T-helper 2 cell treated with Interferon-gamma antibody and Interleukin-4, amounts not matched to agents 5 μg/mL and 100 μg/mL, for 36 hours (primary cell): Measurements from ENCODE around the gene ACTR6.

Experiments
- DNase-seq: peaks from one replicate; pipeline ENCODE4 v3.0.0; 2021; ENCODE audit warnings: low spot score
- H3K27ac Mint-ChIP-seq: one replicate; pipeline ENCODE4 v1.8.0; 2021; ENCODE audit warnings: mild to moderate bottlenecking, mixed read lengths
- H3K27me3 Mint-ChIP-seq: one replicate; pipeline ENCODE4 v1.8.0; 2021; ENCODE audit warnings: low read depth, mixed read lengths
- H3K36me3 Mint-ChIP-seq: one replicate; pipeline ENCODE4 v1.8.0; 2021; ENCODE audit warnings: low read depth, mixed read lengths
- H3K4me1 Mint-ChIP-seq: one replicate; pipeline ENCODE4 v1.8.0; 2021; ENCODE audit warnings: low read depth, mixed read lengths
- H3K4me3 Mint-ChIP-seq: one replicate; pipeline ENCODE4 v1.8.0; 2022; ENCODE audit warnings: mild to moderate bottlenecking, moderate library complexity, mixed read lengths
- H3K9me3 Mint-ChIP-seq: one replicate; pipeline ENCODE4 v1.8.0; 2021; ENCODE audit warnings: mixed read lengths

ACTR6 gene

GRCh38 chr12:100200463-100201181 lies at the start of gene ACTR6:
TSS of gene ACTR6 (plus strand) at chr12:100200815. CDS start at chr12:100200852, 37 bp downstream.
- Mint-ChIP-seq H3K4me1 (peaks cover 29% of the 10 kb centered on the region), H3K4me3 (peak within 1 kb of the TSS; percentile 98), H3K27ac (peak within 1 kb of the TSS; percentile 99), H3K27me3 (no peaks in the 10 kb centered on the region), H3K36me3 (peaks cover 4% of the 10 kb centered on the region), H3K9me3 (no peaks in the 10 kb centered on the region)
- DNase-seq = peak; percentile 95

GRCh38 chr12:100151769-100152168 lies 48.8 kb upstream of the ACTR6 start:
- H3K4me3 Mint-ChIP-seq = no peak overlapping the region
- DNase-seq = no peak
- no peaks in the 10 kb centered on the region for H3K9me3 Mint-ChIP-seq
- H3K4me1 Mint-ChIP-seq = peaks cover 6% of the 10 kb centered on the region
- no peak overlapping the region for H3K27ac Mint-ChIP-seq
- H3K36me3 Mint-ChIP-seq = peaks cover 4% of the 10 kb centered on the region
- H3K27me3 Mint-ChIP-seq = no peaks in the 10 kb centered on the region

- Mint-ChIP-seq H3K36me3 (peaks cover 4% of the 10 kb centered on the region), H3K9me3 (no peaks in the 10 kb centered on the region), H3K4me3 (no peak overlapping the region), H3K27ac (no peak overlapping the region), H3K4me1 (peaks cover 6% of the 10 kb centered on the region), H3K27me3 (no peaks in the 10 kb centered on the region)
- DNase-seq = no peak
Observed at GRCh38 chr12:100153131-100153530, 47.5 kb upstream of the ACTR6 start.

DNA sequence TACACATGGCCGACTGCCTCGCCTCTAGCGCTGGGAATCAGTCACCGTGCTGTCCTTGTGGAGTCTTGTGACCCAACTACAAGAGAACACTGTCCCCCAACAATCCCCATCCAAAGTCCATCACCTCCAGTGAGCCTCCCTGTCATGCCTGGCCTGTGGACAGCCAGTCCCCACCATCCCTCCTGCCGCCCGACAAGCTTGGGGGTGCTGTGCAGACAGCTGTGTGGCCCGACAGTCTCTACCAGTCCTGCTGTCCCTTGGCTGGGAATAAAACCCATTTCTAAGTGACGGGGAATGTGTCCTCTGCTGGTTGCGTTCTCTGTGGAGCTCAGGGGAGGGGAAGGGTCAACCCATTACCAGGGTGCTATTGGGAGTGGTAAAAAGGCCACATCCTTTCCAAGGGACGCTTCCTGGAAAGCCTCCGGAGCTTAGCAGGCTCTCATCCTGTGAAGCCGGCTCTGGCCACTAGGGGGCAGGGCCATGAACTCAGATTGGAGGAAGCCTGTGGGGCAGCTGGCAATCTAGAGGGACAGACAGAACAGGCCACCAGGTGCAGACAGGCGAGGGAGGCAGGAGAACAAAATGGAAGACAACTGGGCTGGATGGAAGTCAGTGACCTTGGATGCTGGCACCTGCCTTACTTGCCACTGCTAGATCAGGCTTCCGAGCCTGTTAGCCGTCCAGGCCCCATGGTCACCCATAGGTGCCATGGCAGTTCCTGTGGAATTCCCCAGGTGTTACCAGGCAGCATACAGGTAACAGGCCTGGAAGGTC lies 46.0 kb upstream of the ACTR6 start:
- Mint-ChIP-seq H3K9me3 (no peaks in the 10 kb centered on the region), H3K4me1 (peaks cover 6% of the 10 kb centered on the region)

GRCh38 chr12:100156731-100157426 lies 43.7 kb upstream of the ACTR6 start:
- Mint-ChIP-seq H3K4me1 (peaks cover 6% of the 10 kb centered on the region), H3K36me3 (peaks cover 7% of the 10 kb centered on the region), H3K27ac (no peak overlapping the region), H3K27me3 (no peaks in the 10 kb centered on the region), H3K9me3 (no peaks in the 10 kb centered on the region), H3K4me3 (no peak overlapping the region)
- DNase-seq = no peak

More for the DNA sequence above, 46.0 kb upstream of the ACTR6 start:
- H3K27ac Mint-ChIP-seq = no peak overlapping the region
- H3K27me3 Mint-ChIP-seq = no peaks in the 10 kb centered on the region
- H3K36me3 Mint-ChIP-seq = peaks cover 4% of the 10 kb centered on the region
- DNase-seq = peak; percentile 65
- no peak overlapping the region for H3K4me3 Mint-ChIP-seq

- H3K27ac Mint-ChIP-seq = no peak overlapping the region
- no peaks in the 10 kb centered on the region for H3K27me3 Mint-ChIP-seq
- peaks cover 7% of the 10 kb centered on the region for H3K36me3 Mint-ChIP-seq
- H3K4me3 Mint-ChIP-seq = no peak overlapping the region
- H3K9me3 Mint-ChIP-seq = no peaks in the 10 kb centered on the region
- no peak for DNase-seq
- H3K4me1 Mint-ChIP-seq = peaks cover 6% of the 10 kb centered on the region
Observed at GRCh38 chr12:100157427-100157821, 43.2 kb upstream of the ACTR6 start.

DNA sequence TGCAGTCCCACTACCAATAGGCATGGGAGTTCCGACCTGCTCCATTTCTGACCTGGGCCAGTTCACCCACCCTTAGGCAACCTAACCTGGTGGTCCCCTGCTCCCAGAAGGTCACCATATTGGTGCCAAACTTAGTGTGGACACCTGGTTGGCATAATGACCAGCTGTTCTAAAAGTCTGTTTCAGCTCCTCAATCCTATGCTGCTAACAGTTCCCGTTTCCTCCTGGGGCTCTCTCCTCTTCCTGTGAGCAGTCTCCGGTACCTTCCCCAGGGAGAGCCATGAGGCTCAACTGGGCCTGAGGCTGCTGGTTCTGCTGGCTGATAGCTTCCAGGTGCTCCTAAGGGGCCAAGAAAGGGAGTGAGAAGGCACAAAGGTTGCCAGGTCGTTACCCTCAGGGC lies 42.1 kb upstream of the ACTR6 start:
- Mint-ChIP-seq H3K36me3 (peaks cover 7% of the 10 kb centered on the region), H3K9me3 (no peaks in the 10 kb centered on the region), H3K4me3 (no peak overlapping the region), H3K27ac (no peak overlapping the region), H3K27me3 (no peaks in the 10 kb centered on the region), H3K4me1 (peaks cover 8% of the 10 kb centered on the region)
- DNase-seq = no peak

GRCh38 chr12:100159391-100160104 lies 41.1 kb upstream of the ACTR6 start:
- peaks cover 3% of the 10 kb centered on the region for H3K36me3 Mint-ChIP-seq
- no peak overlapping the region for H3K27ac Mint-ChIP-seq
- no peak for DNase-seq
- H3K4me3 Mint-ChIP-seq = no peak overlapping the region
- peaks cover 15% of the 10 kb centered on the region for H3K4me1 Mint-ChIP-seq
- no peaks in the 10 kb centered on the region for H3K27me3 Mint-ChIP-seq
- no peaks in the 10 kb centered on the region for H3K9me3 Mint-ChIP-seq

DNA sequence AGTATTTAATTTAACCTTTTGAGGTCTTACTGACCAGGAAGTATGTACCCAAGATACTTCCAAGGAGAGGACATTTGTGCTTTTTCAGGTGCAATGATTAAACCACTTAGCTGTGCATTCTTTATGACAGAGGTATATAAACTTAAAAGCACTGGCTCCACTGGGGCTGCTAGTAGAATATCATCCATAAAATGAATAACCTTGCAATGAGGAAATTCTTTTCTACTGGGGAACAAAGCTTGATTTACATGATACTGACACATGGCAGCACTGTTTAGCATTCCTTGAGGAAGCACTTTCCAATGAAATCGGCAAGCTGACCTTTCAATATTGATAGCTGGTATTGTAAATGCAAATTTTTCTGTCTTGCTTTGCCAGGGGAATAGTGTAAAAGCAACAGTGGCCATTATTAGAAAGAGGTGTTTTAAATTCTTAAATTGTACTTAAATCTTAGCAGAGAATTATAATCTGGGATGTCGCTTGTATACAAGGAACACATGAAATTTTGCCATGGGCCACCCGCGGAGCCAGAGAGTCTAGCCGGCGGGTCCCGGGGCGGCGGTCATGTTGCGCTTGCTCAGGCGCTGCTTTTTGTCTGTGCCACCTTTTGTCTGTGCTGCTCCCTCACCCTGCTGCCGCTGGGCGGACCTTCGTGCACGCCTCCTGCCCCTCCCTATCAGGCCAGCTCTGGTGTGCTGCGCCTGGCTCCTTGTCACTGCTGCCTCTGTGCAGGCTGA lies 37.0 kb upstream of the ACTR6 start:
- Mint-ChIP-seq H3K27ac (no peak overlapping the region), H3K9me3 (no peaks in the 10 kb centered on the region), H3K4me3 (peak overlapping the region; percentile 71), H3K4me1 (peaks cover 12% of the 10 kb centered on the region), H3K36me3 (peaks cover 12% of the 10 kb centered on the region), H3K27me3 (no peaks in the 10 kb centered on the region)
- DNase-seq = peak; percentile 71

DNA sequence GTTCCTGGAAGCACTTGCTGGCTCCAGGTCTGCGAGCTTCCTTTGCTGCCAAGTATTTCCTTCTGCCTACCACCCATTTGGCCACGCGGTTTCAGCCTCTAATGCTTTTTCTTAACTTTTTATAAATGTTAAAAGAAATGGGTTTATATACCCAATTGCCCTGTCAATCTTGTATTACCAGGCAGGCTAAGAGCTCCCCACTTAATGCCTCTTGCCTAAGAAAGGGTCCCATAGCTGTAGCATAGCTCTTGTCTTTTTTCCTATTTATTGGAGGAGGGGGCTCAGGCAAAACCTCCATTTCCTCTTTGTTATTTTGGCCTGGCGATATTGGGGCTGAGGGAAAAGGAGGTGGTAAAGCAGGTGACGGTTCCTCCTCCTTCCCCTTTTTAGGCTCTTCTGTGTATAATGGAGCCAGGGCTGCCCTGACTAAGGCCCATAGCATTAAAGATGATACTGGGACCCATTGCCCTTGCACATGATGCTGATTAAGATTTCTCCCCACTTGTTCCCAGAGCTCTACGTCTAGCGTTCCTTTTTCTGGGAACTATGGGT lies 36.4 kb upstream of the ACTR6 start:
- H3K27me3 Mint-ChIP-seq = no peaks in the 10 kb centered on the region
- peaks cover 12% of the 10 kb centered on the region for H3K4me1 Mint-ChIP-seq

DNA sequence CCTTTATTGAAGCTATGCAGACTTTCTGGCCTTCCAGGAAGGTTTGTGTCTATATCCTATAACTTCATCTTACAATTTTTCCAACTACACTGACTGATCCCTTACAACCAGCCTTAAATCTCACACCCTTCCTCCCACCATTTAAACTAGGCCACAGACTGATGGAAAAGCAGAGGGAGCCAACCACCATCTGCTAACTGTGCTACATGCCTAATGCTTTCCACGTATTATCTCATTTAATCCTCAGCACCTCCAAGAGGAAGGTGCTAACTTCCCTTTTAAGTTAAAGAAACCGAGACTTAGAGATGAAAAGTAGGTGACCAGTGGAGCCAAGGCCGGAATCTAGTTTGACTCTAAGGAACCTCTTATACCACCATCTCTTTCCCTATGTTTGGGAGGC lies 35.3 kb upstream of the ACTR6 start:
- H3K36me3 Mint-ChIP-seq = peaks cover 12% of the 10 kb centered on the region
- DNase-seq = no peak
- H3K4me3 Mint-ChIP-seq = no peak overlapping the region
- no peaks in the 10 kb centered on the region for H3K27me3 Mint-ChIP-seq
- H3K4me1 Mint-ChIP-seq = peaks cover 12% of the 10 kb centered on the region
- no peak overlapping the region for H3K27ac Mint-ChIP-seq
- no peaks in the 10 kb centered on the region for H3K9me3 Mint-ChIP-seq

More for the DNA sequence above, 36.4 kb upstream of the ACTR6 start:
- Mint-ChIP-seq H3K9me3 (no peaks in the 10 kb centered on the region), H3K36me3 (peaks cover 12% of the 10 kb centered on the region), H3K4me3 (peak overlapping the region; percentile 71), H3K27ac (peak overlapping the region; percentile 49)
- DNase-seq = no peak

GRCh38 chr12:100166232-100166631 lies 34.4 kb upstream of the ACTR6 start:
- Mint-ChIP-seq H3K4me3 (no peak overlapping the region), H3K4me1 (peaks cover 12% of the 10 kb centered on the region), H3K9me3 (no peaks in the 10 kb centered on the region), H3K36me3 (peaks cover 9% of the 10 kb centered on the region), H3K27ac (no peak overlapping the region), H3K27me3 (no peaks in the 10 kb centered on the region)
- DNase-seq = no peak

- H3K4me3 Mint-ChIP-seq = no peak overlapping the region
- H3K36me3 Mint-ChIP-seq = peaks cover 12% of the 10 kb centered on the region
- H3K4me1 Mint-ChIP-seq = peaks cover 9% of the 10 kb centered on the region
- H3K27me3 Mint-ChIP-seq = no peaks in the 10 kb centered on the region
- no peak overlapping the region for H3K27ac Mint-ChIP-seq
- DNase-seq = no peak
- no peaks in the 10 kb centered on the region for H3K9me3 Mint-ChIP-seq
Observed at GRCh38 chr12:100168562-100168961, 32.1 kb upstream of the ACTR6 start.
